ENCODE results near the gene RHOBTB3. TPM values are rescaled to one million over a fixed set of nuclear protein-coding genes. Genes with fewer than 3 reads are reported as not detected.
"Not testable (repeated sequence)": the region's sequence is repeated elsewhere in the genome, so short reads cannot be mapped to it uniquely, and the experiment has no call there.

Gene RHOBTB3
- total RNA-seq, 2 donors from 2014 or later: 432 to 444 TPM

- peaks cover 59% of the 10 kb centered on the region for H3K4me1 Mint-ChIP-seq
- DNase-seq: no peak
Observed at GRCh38 chr5:95708876-95709275, 22.3 kb upstream of the RHOBTB3 start.

GRCh38 chr5:95709967-95710650 lies 21.0 kb upstream of the RHOBTB3 start:
- H3K4me1 ChIP-seq (ENCODE audit: control insufficient read depth, insufficient read depth, low read length): peaks cover 5% of the 10 kb centered on the region
- WGBS, 2 experiments (ENCODE audit: insufficient coverage in 1 of 2, insufficient read length in 1 of 2): 58 to 78% methylated on average over 11 to 15 of the region's 15 CpGs
- no peak overlapping the region for H3K27ac ChIP-seq (ENCODE audit: low read depth, low read length)
- peak; percentile 92 for DNase-seq
- peaks cover 63% of the 10 kb centered on the region for H3K4me1 Mint-ChIP-seq
- peaks cover 24% of the 10 kb centered on the region for H3K36me3 Mint-ChIP-seq (ENCODE audit: low read depth)
- H3K9ac ChIP-seq (ENCODE audit: extremely low read depth, low read length, poor library complexity, severe bottlenecking): peak overlapping the region; percentile 70
- peak overlapping the region; percentile 63 for H3K4me3 Mint-ChIP-seq
- no peaks in the 10 kb centered on the region for H3K27me3 Mint-ChIP-seq (ENCODE audit: insufficient read depth)
- peak overlapping the region; percentile 98 for H3K27ac Mint-ChIP-seq
- no peak for TF ChIP-seq CTCF (conservative IDR thresholded peaks at IDR 0.05)
- peaks cover 20% of the 10 kb centered on the region for H3K9me3 Mint-ChIP-seq
- H3K9me3 ChIP-seq (ENCODE audit: control insufficient read depth, low read length): peaks cover 22% of the 10 kb centered on the region
- peak overlapping the region; percentile 68 for H3K4me3 ChIP-seq (ENCODE audit: low read length)
- H3K36me3 ChIP-seq (ENCODE audit: control insufficient read depth, insufficient read depth, low read length): peaks cover 35% of the 10 kb centered on the region
- no peaks in the 10 kb centered on the region for H3K27me3 ChIP-seq (ENCODE audit: control insufficient read depth, insufficient read depth, low read length, poor library complexity, severe bottlenecking)

More at GRCh38 chr5:95708876-95709275, 22.3 kb upstream of the RHOBTB3 start:
- no peak overlapping the region for H3K27ac ChIP-seq (ENCODE audit: low read depth, low read length)
- H3K27ac Mint-ChIP-seq: peak overlapping the region; percentile 95
- H3K4me1 ChIP-seq (ENCODE audit: control insufficient read depth, insufficient read depth, low read length): peaks cover 5% of the 10 kb centered on the region
- peaks cover 18% of the 10 kb centered on the region for H3K36me3 Mint-ChIP-seq (ENCODE audit: low read depth)
- H3K27me3 ChIP-seq (ENCODE audit: control insufficient read depth, insufficient read depth, low read length, poor library complexity, severe bottlenecking): no peaks in the 10 kb centered on the region
- peak overlapping the region; percentile 3 for H3K4me3 Mint-ChIP-seq
- no peak overlapping the region for H3K9ac ChIP-seq (ENCODE audit: extremely low read depth, low read length, poor library complexity, severe bottlenecking)
- H3K36me3 ChIP-seq (ENCODE audit: control insufficient read depth, insufficient read depth, low read length): peaks cover 25% of the 10 kb centered on the region
- H3K4me3 ChIP-seq (ENCODE audit: low read length): peak overlapping the region; percentile 68
- no peak for TF ChIP-seq CTCF (conservative IDR thresholded peaks at IDR 0.05)
- H3K27me3 Mint-ChIP-seq (ENCODE audit: insufficient read depth): no peaks in the 10 kb centered on the region
- peaks cover 16% of the 10 kb centered on the region for H3K9me3 Mint-ChIP-seq
- peaks cover 22% of the 10 kb centered on the region for H3K9me3 ChIP-seq (ENCODE audit: control insufficient read depth, low read length)
- 93 to 96% methylated on average over 5 to 7 of the region's 7 CpGs for WGBS, 2 experiments (ENCODE audit: insufficient coverage in 1 of 2, insufficient read length in 1 of 2)

- H3K27ac Mint-ChIP-seq: peak overlapping the region; percentile 98
- not testable (repeated sequence) for H3K27me3 Mint-ChIP-seq (ENCODE audit: insufficient read depth); H3K4me1 ChIP-seq (ENCODE audit: control insufficient read depth, insufficient read depth, low read length); DNase-seq; H3K27me3 ChIP-seq (ENCODE audit: control insufficient read depth, insufficient read depth, low read length, poor library complexity, severe bottlenecking); H3K27ac ChIP-seq (ENCODE audit: low read depth, low read length)
- Histone ChIP-seq H3K9me3 (ENCODE audit: control insufficient read depth, low read length) (peaks cover 19% of the 10 kb centered on the region), H3K4me3 (ENCODE audit: low read length) (peak overlapping the region; percentile 68), H3K36me3 (ENCODE audit: control insufficient read depth, insufficient read depth, low read length) (peaks cover 42% of the 10 kb centered on the region), H3K9ac (ENCODE audit: extremely low read depth, low read length, poor library complexity, severe bottlenecking) (peak overlapping the region; percentile 70)
- peak overlapping the region; percentile 63 for H3K4me3 Mint-ChIP-seq
- WGBS, 2 experiments (ENCODE audit: insufficient coverage in 1 of 2, insufficient read length in 1 of 2): 49 to 71% methylated on average over 20 to 23 of the region's 23 CpGs
- H3K36me3 Mint-ChIP-seq (ENCODE audit: low read depth): peaks cover 30% of the 10 kb centered on the region
- H3K4me1 Mint-ChIP-seq: peaks cover 63% of the 10 kb centered on the region
- peaks cover 17% of the 10 kb centered on the region for H3K9me3 Mint-ChIP-seq
Observed at GRCh38 chr5:95710651-95711500, 20.3 kb upstream of the RHOBTB3 start.

Data from endodermal cell (in vitro differentiated cells).